Fibroblast of lung (primary cell): Measurements from ENCODE around the gene MRC1.

Source experiments
- CTCF ChIP-seq, 2 donors: IDR thresholded peaks in 1 of 2; conservative IDR thresholded peaks in 1 of 2; 1 replicate in 1 of 2; 2 replicates in 1 of 2; pipeline ENCODE4 v1.5.1; 2011 to 2012; ENCODE audit warnings: low read length in 2 of 2, control low read depth in 1 of 2, inconsistent platforms in 1 of 2, low read depth in 1 of 2, mild to moderate bottlenecking in 1 of 2
- EZH2 ChIP-seq: IDR thresholded peaks from 2 replicates; pipeline ENCODE4 v1.5.1; 2012; ENCODE audit warnings: low read length, control low read depth, mild to moderate bottlenecking; ENCODE audit errors: missing control alignments

GRCh38 chr10:17820943-17821342 lies 11.8 kb downstream of the MRC1 start:
- TF ChIP-seq CTCF (conservative IDR thresholded peaks at IDR 0.05 in 1 of 2, IDR thresholded peaks at IDR 0.05 in 1 of 2; ENCODE audit: low read depth in 1 of 2, low read length in 2 of 2), result no peak
- TF ChIP-seq EZH2, result no peak
